Measurements from ENCODE around the gene TRIM10. TPM values are rescaled to one million over a fixed set of nuclear protein-coding genes. Genes with fewer than 3 reads are reported as not detected.

Gene TRIM10
- total RNA-seq, 3 donors from 2014 or later: 3.9 to 7.8 (median 5.3) TPM

DNA sequence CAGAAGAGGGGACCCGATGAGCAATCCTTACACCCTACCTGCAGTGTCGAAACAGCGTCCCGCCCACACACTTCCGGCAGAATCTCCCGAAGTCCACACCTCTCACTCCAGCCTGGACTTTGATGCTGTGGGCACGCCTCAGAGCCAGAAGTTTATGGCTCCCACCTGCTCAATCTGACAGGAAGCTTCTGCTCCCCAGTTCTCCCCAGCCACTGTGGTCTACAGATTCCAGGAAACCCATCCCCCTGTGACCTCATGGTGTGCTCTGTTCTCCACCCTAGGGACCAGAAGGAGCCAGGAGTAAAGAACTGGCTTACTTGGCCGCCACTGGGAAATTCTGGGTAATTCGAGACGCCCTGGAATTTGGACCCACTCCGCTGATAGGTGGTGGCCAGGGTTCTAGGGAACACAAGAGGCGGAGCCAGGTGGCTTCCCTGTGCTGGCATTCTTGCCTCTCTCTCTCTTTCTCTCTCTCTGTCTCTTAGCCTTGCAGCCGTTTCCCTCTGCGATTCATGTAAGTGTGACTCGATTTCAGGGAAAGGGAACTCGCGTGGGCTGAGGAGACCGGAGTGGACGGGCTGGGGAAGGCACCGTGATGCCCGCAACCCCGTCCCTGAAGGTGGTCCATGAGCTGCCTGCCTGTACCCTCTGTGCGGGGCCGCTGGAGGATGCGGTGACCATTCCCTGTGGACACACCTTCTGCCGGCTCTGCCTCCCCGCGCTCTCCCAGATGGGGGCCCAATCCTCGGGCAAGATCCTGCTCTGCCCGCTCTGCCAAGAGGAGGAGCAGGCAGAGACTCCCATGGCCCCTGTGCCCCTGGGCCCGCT, 2.3 kb upstream of the TRIM10 start, which contains the start of gene TRIM15:
TSS of gene TRIM15 (plus strand) at position 457 of the 828 bp plus-strand sequence. CDS start at position 596, 139 bp downstream.
- ATAC-seq (peak; percentile 90), DNase-seq (peak; percentile 90 to 94 (median 93))
- peak within 1 kb of the TSS; percentile 24 for H3K4me3 ChIP-seq
- H3K36me3 ChIP-seq (ENCODE audit: low read depth): no peaks in the 10 kb centered on the region
- no peaks in the 10 kb centered on the region for H3K9me3 ChIP-seq
- peaks cover 5% of the 10 kb centered on the region for H3K4me1 ChIP-seq (ENCODE audit: low read depth)
- no peak for TF ChIP-seq CTCF (IDR thresholded peaks at IDR 0.05)
- intact Hi-C loops (cut with DNase I, micrococcal nuclease): no loop called here

- no peak for TF ChIP-seq CTCF (IDR thresholded peaks at IDR 0.05)
- no peaks in the 10 kb centered on the region for H3K9me3 ChIP-seq
- H3K4me3 ChIP-seq: no peak overlapping the region
- no peaks in the 10 kb centered on the region for H3K36me3 ChIP-seq (ENCODE audit: low read depth)
- intact Hi-C loops (cut with DNase I, micrococcal nuclease): no loop called here
- H3K4me1 ChIP-seq (ENCODE audit: low read depth): peaks cover 5% of the 10 kb centered on the region
- DNase-seq: peak in 2 of 3 donors; percentile 44 to 67
- ATAC-seq: peak; percentile 9
These were observed 1.5 kb upstream of the TRIM10 start for GRCh38 chr6:30162265-30163089.

DNA sequence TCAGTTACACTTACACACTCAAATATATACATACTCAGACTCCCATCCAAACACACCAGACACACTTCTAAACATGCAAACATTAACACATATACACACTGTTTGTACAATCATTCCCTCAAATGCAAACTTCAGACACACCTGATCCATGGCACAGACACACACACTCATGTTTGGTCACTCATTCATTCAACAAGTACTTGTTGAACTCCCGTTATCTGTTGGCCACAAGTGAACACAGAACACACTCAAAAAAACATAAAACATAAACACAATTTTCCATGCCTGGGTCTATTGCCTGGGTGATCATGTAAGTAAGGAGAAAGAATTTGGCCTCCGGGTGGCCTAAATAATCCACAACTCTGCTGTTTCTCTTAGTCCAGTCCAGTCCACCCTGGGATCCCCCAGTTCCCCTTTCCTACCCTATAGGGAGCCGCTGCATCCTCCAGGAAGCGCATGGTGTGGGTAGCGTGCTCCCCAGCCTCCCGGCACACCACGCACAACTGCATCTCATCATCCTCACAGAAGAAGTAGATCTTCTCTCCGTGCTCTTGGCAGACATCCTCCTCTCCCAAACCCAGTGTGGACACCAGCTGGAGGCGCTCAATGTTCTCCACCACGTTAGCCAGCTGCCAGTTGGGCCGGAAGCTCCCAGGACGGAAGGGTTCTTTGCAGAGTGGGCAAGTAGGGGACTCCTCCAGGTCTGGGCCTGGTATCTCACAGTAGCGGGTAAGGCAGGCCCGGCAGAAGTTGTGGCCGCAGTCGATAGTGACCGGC, 815 bp downstream of the TRIM10 start:
- DNase-seq: no peak
- no peaks in the 10 kb centered on the region for H3K36me3 ChIP-seq (ENCODE audit: low read depth)
- no peak for ATAC-seq
- TF ChIP-seq CTCF (IDR thresholded peaks at IDR 0.05): no peak
- intact Hi-C loops (cut with DNase I, micrococcal nuclease): no loop called here
- H3K9me3 ChIP-seq: no peaks in the 10 kb centered on the region
- H3K4me3 ChIP-seq: no peak overlapping the region
- H3K4me1 ChIP-seq (ENCODE audit: low read depth): peaks cover 18% of the 10 kb centered on the region

- Histone ChIP-seq H3K36me3 (ENCODE audit: low read depth) (no peaks in the 10 kb centered on the region), H3K9me3 (no peaks in the 10 kb centered on the region), H3K4me1 (ENCODE audit: low read depth) (peaks cover 18% of the 10 kb centered on the region), H3K4me3 (no peak overlapping the region)
- DNase-seq (no peak), ATAC-seq (no peak)
- intact Hi-C loops (cut with DNase I, micrococcal nuclease): no loop called here
- no peak for TF ChIP-seq CTCF (IDR thresholded peaks at IDR 0.05)
These were observed 2.5 kb downstream of the TRIM10 start for GRCh38 chr6:30158475-30159040.

DNA sequence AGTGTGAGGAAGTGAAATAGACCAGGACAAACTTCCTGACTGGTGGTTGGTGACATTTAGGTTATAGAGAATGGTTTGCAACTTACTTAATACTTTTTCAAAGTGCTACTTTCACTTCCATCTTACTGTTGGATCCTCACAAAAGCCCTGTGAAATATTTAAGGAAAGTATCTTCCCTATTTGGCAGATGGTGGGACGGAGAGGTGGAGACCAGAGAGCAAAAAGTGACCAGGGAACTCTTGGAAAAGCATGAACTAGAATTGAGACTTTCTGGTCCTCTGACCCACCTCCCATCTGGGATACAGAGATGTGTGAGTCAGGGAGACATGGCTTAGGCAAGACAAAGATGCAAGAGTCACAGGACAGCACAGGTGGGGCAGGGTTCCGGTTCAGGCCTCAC, 3.0 kb downstream of the TRIM10 start:
- Histone ChIP-seq H3K4me3 (no peak overlapping the region), H3K36me3 (ENCODE audit: low read depth) (no peaks in the 10 kb centered on the region)
- intact Hi-C loops (cut with DNase I, micrococcal nuclease): no loop called here

More for the DNA sequence above, 3.0 kb downstream of the TRIM10 start:
- Histone ChIP-seq H3K9me3 (no peaks in the 10 kb centered on the region), H3K4me1 (ENCODE audit: low read depth) (peaks cover 18% of the 10 kb centered on the region)
- TF ChIP-seq CTCF (IDR thresholded peaks at IDR 0.05): no peak
- no peak for DNase-seq
- ATAC-seq: no peak
